GM20000 (cell line): Measurements from ENCODE around the gene WDR49.
"Not testable (repeated sequence)": the region's sequence is repeated elsewhere in the genome, so short reads cannot be mapped to it uniquely, and the experiment has no call there.

Experiments
- DNase-seq: peaks from one replicate; pipeline ENCODE4 v3.0.0; 2012; ENCODE audit warnings: low spot score
- CTCF ChIP-seq: IDR thresholded peaks from 2 replicates; pipeline ENCODE4 v1.5.1; 2012; ENCODE audit warnings: mild to moderate bottlenecking, control low read depth; ENCODE audit errors: extremely low read depth, missing control alignments

WDR49 gene

GRCh38 chr3:167631471-167631870 lies 22.3 kb downstream of the WDR49 start:
- DNase-seq, result no peak
- no peak for TF ChIP-seq CTCF

- no peak for DNase-seq
- no peak for TF ChIP-seq CTCF
Observed at GRCh38 chr3:167626490-167626889, 27.3 kb downstream of the WDR49 start.

GRCh38 chr3:167615030-167615429 lies 38.7 kb downstream of the WDR49 start:
- no peak for DNase-seq
- TF ChIP-seq CTCF, result no peak

- not testable (repeated sequence) for DNase-seq
Observed at GRCh38 chr3:167614196-167614595, 39.5 kb downstream of the WDR49 start.

GRCh38 chr3:167611718-167612117 lies 42.0 kb downstream of the WDR49 start:
- no peak for TF ChIP-seq CTCF
- DNase-seq, result no peak

GRCh38 chr3:167609156-167609555 lies 44.6 kb downstream of the WDR49 start:
- DNase-seq, result no peak

GRCh38 chr3:167606836-167607235 lies 46.9 kb downstream of the WDR49 start:
- no peak for TF ChIP-seq CTCF
- no peak for DNase-seq

More at GRCh38 chr3:167609156-167609555, 44.6 kb downstream of the WDR49 start:
- no peak for TF ChIP-seq CTCF

- DNase-seq, result no peak
- TF ChIP-seq CTCF, result no peak
Observed at GRCh38 chr3:167605871-167606270, 47.9 kb downstream of the WDR49 start.
